Measurements from ENCODE around the gene STMP1.
A peak's percentile ranks its signal among the peaks of the same experiment; 100 is the strongest.

Gene STMP1

GRCh38 chr7:135650831-135651573 is 11.3 kb upstream of the STMP1 start:
- no peak for TF ChIP-seq CTCF (IDR thresholded peaks at IDR 0.05; ENCODE audit: low read depth, low read length, missing control alignments)
- no peak for DNase-seq (ENCODE audit: low read depth)
- H3K4me3 ChIP-seq (ENCODE audit: low read depth, low read length): no peak overlapping the region

GRCh38 chr7:135653340-135654080 is 8.8 kb upstream of the STMP1 start:
- no peak for TF ChIP-seq CTCF (IDR thresholded peaks at IDR 0.05; ENCODE audit: low read depth, low read length, missing control alignments)
- no peak overlapping the region for H3K4me3 ChIP-seq (ENCODE audit: low read depth, low read length)
- no peak for DNase-seq (ENCODE audit: low read depth)

DNA sequence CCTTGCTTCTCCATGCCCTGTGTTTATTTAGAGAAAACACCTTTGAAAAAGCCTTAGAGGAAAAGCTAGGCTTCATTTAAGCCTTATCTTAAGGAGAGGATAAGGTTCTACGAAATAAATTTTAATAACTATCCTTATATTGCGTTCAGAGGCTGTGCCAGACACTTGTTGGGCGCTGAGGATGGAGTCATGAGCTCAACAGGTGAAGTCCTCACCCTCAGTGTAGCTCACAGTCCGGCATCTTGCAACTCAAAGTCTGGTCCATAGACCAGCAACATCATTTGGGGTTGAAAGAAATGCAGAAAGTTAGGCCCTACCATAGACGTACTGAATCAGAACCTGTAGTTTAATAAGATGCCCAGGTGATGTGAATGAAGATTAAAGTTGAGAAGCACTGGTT is 3.8 kb upstream of the STMP1 start:
- TF ChIP-seq CTCF (IDR thresholded peaks at IDR 0.05; ENCODE audit: low read depth, low read length, missing control alignments): no peak
- no peak for DNase-seq (ENCODE audit: low read depth)
- H3K4me3 ChIP-seq (ENCODE audit: low read depth, low read length): no peak overlapping the region

GRCh38 chr7:135659159-135659846 is 3.0 kb upstream of the STMP1 start:
- TF ChIP-seq CTCF (IDR thresholded peaks at IDR 0.05; ENCODE audit: low read depth, low read length, missing control alignments): no peak
- DNase-seq (ENCODE audit: low read depth): no peak

DNA sequence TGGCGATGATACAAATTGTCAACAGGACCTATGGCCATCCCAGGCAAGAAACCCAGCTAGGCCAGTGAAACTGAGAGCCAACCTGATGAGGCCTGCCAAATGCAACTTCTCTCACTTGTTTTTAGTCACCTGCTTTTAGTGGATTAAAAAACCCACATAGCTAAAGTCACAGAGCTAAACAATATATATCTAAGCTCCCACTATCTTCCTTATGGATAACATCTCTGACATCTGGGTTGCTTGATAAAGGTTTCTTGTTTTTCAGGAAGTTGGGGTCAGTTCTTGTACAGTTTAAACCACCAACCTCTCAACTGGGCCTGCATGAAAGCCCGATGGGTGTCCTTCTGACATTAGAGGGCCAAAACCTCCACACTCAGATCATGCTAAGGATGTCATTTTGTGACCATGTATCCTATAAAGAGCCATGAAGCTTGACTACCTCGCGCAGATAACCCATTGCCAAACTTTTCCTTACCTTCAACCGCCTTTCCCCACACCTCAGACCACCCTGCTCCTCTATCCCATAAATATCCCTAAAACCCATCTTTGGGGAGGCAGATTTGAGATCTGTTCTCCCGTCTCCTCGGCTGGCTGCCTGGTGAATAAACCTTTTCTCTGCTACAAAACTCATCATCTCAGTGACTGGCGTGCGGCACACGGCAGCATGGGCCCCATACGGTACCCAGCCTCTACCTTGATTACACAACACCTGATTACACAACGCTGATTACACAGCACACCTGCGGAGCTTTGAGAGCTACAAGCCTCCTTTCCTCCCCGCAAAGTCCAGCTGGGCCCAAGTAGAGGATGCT is 797 bp upstream of the STMP1 start:
- no peak for TF ChIP-seq CTCF (IDR thresholded peaks at IDR 0.05; ENCODE audit: low read depth, low read length, missing control alignments)
- H3K4me3 ChIP-seq (ENCODE audit: low read depth, low read length): peak overlapping the region; percentile 76
- no peak for DNase-seq (ENCODE audit: low read depth)

More at GRCh38 chr7:135659159-135659846, 3.0 kb upstream of the STMP1 start:
- H3K4me3 ChIP-seq (ENCODE audit: low read depth, low read length): no peak overlapping the region

GRCh38 chr7:135662123-135662372 is 266 bp upstream of the STMP1 start:
- no peak for TF ChIP-seq CTCF (IDR thresholded peaks at IDR 0.05; ENCODE audit: low read depth, low read length, missing control alignments)
- DNase-seq (ENCODE audit: low read depth): no peak
- peak overlapping the region; percentile 76 for H3K4me3 ChIP-seq (ENCODE audit: low read depth, low read length)

Data from GM12864 (cell line).